Natural killer cell (primary cell): ENCODE data around the gene PKNOX1. TPM values are rescaled to one million over a fixed set of nuclear protein-coding genes. Genes with fewer than 3 reads are reported as not detected.
"Not testable (repeated sequence)": the region's sequence is repeated elsewhere in the genome, so short reads cannot be mapped to it uniquely, and the experiment has no call there.

Experiments used
- ATAC-seq, 3 donors: fragments of 150-1000 bp in 2 of 3; fragments of 200-7000 bp in 1 of 3; cut with Tn5 transposase; 1 replicate in 1 of 3; 2 replicates in 2 of 3; pipeline ENCODE4 v1.10.0; 2021; ENCODE audit warnings: mild to moderate bottlenecking in 2 of 3, moderate library complexity in 2 of 3
- DNase-seq, 2 donors: peaks; one replicate each; pipeline versions ENCODE4 v3.0.0 to v3.0.0-alpha.2; 2013 to 2021; ENCODE audit warnings: mixed read lengths in 1 of 2
- H3K27ac ChIP-seq: one replicate; pipeline ENCODE4 v1.5.1; 2013; ENCODE audit warnings: mild to moderate bottlenecking, low read length
- H3K27me3 ChIP-seq: one replicate; pipeline ENCODE4 v1.6.1; 2013; ENCODE audit warnings: low read length; ENCODE audit not compliant: control insufficient read depth, insufficient read depth
- H3K36me3 ChIP-seq: one replicate; pipeline ENCODE4 v1.6.1; 2013; ENCODE audit warnings: low read length; ENCODE audit not compliant: control insufficient read depth, insufficient read depth
- H3K4me1 ChIP-seq: one replicate; pipeline ENCODE4 v1.6.1; 2013; ENCODE audit warnings: low read length; ENCODE audit not compliant: control insufficient read depth, insufficient read depth
- H3K4me3 ChIP-seq: one replicate; pipeline ENCODE4 v1.5.1; 2013; ENCODE audit warnings: low read length
- H3K9me3 ChIP-seq: one replicate; pipeline ENCODE4 v1.6.1; 2013; ENCODE audit warnings: low read length; ENCODE audit not compliant: control insufficient read depth, insufficient read depth
- H3K27ac Mint-ChIP-seq, 2 donors: one replicate each; pipeline ENCODE4 v1.8.0; 2022; ENCODE audit warnings: mild to moderate bottlenecking in 2 of 2, mixed read lengths in 2 of 2, moderate library complexity in 1 of 2
- H3K27me3 Mint-ChIP-seq, 2 donors: one replicate each; pipeline ENCODE4 v1.8.0; 2022; ENCODE audit warnings: low read depth in 2 of 2, mixed read lengths in 2 of 2
- H3K36me3 Mint-ChIP-seq: one replicate; pipeline ENCODE4 v1.8.0; 2022; ENCODE audit warnings: mixed read lengths
- H3K4me1 Mint-ChIP-seq, 2 donors: one replicate each; pipeline ENCODE4 v1.8.0; 2022; ENCODE audit warnings: mixed read lengths in 2 of 2
- H3K4me3 Mint-ChIP-seq: one replicate; pipeline ENCODE4 v1.8.0; 2022; ENCODE audit warnings: mild to moderate bottlenecking, moderate library complexity, mixed read lengths
- H3K9me3 Mint-ChIP-seq, 2 donors: one replicate each; pipeline ENCODE4 v1.8.0; 2022; ENCODE audit warnings: mixed read lengths in 2 of 2
- WGBS: methylation state at CpG from one replicate; pipeline ENCODE4 v1.1.7; 2013; ENCODE audit warnings: missing lambda C conversion rate; ENCODE audit not compliant: insufficient coverage; 5-methylcytosine and 5-hydroxymethylcytosine counted together
- intact Hi-C: fragments of 100-400 bp; cut with micrococcal nuclease; formaldehyde crosslinking; loops from one replicate; pipeline ENCODE4 v1.14.2; 2022
- total RNA-seq, 4 donors: library from RNA; stranded (reverse); fragments of 120-200 nt in 1 of 4; gene quantifications; one replicate each; pipeline versions ENCODE4 v1.2.3 to v1.2.4, GENCODE V29; 2013 to 2022

PKNOX1 gene
- total RNA-seq, 3 donors from 2014 or later (not counting 1 experiment from before 2014, with no cell fraction given): 19.1 to 25.5 (median 21.5) TPM

GRCh38 chr21:43042169-43042568 is 67.8 kb downstream of the PKNOX1 start:
- WGBS: 92% methylated on average over 3 of the region's 5 CpGs
- H3K36me3 Mint-ChIP-seq, H3K27me3 Mint-ChIP-seq, H3K36me3 ChIP-seq, H3K9me3 ChIP-seq, H3K4me3 ChIP-seq, intact Hi-C loops, H3K9me3 Mint-ChIP-seq, H3K4me1 Mint-ChIP-seq, H3K27me3 ChIP-seq, DNase-seq, H3K27ac Mint-ChIP-seq, H3K4me1 ChIP-seq, ATAC-seq, H3K27ac ChIP-seq, H3K4me3 Mint-ChIP-seq: not testable (repeated sequence)

- H3K27ac ChIP-seq, intact Hi-C loops, H3K36me3 Mint-ChIP-seq, H3K27ac Mint-ChIP-seq, H3K4me3 ChIP-seq, H3K36me3 ChIP-seq, H3K27me3 Mint-ChIP-seq, DNase-seq, H3K9me3 ChIP-seq, H3K4me1 ChIP-seq, H3K4me1 Mint-ChIP-seq, ATAC-seq, H3K27me3 ChIP-seq, H3K9me3 Mint-ChIP-seq, H3K4me3 Mint-ChIP-seq: not testable (repeated sequence)
- 96% methylated on average over 7 of the region's 14 CpGs for WGBS
These were observed 68.9 kb downstream of the PKNOX1 start for GRCh38 chr21:43043291-43043690.

DNA sequence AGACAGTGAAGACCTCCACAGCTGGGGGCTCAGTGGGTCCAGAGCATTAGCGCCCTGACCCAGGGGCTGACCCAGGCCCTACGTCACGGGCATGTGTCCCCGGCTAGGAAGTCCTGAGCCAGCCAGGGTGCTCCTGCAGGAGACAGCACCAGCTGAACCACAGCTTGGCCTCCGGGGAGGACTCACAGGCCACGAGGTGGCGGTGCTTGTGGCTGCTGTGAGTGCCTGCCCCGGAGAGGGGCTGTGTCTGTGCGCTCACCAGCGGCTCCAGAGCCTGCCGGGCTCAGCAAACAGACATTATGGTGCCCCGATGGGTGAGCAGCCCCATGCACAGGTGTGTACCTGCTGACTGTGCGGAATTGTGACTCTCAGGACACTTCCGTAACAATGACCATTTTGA is 70.2 kb downstream of the PKNOX1 start:
- H3K27ac Mint-ChIP-seq, H3K4me1 ChIP-seq, H3K36me3 Mint-ChIP-seq, H3K27me3 Mint-ChIP-seq, H3K9me3 ChIP-seq, intact Hi-C loops, H3K36me3 ChIP-seq, H3K4me3 Mint-ChIP-seq, H3K9me3 Mint-ChIP-seq, H3K4me3 ChIP-seq, H3K4me1 Mint-ChIP-seq, H3K27me3 ChIP-seq, DNase-seq, H3K27ac ChIP-seq: not testable (repeated sequence)
- WGBS: 53% methylated on average over 8 of the region's 14 CpGs
- ATAC-seq: peak; percentile 17 to 42 (median 26)

GRCh38 chr21:43045165-43045875 is 71.0 kb downstream of the PKNOX1 start:
- Mint-ChIP-seq H3K4me3 (peak overlapping the region; percentile 65), H3K27ac (peak overlapping the region; percentile 74 to 86)
- DNase-seq, intact Hi-C loops, H3K9me3 ChIP-seq, H3K9me3 Mint-ChIP-seq, H3K4me1 Mint-ChIP-seq, H3K4me1 ChIP-seq, H3K36me3 Mint-ChIP-seq, H3K27me3 Mint-ChIP-seq, H3K36me3 ChIP-seq, H3K27ac ChIP-seq, H3K4me3 ChIP-seq, H3K27me3 ChIP-seq: not testable (repeated sequence)
- ATAC-seq: peak; percentile 35 to 55 (median 54)
- WGBS: 18% methylated on average over 5 of the region's 17 CpGs

DNA sequence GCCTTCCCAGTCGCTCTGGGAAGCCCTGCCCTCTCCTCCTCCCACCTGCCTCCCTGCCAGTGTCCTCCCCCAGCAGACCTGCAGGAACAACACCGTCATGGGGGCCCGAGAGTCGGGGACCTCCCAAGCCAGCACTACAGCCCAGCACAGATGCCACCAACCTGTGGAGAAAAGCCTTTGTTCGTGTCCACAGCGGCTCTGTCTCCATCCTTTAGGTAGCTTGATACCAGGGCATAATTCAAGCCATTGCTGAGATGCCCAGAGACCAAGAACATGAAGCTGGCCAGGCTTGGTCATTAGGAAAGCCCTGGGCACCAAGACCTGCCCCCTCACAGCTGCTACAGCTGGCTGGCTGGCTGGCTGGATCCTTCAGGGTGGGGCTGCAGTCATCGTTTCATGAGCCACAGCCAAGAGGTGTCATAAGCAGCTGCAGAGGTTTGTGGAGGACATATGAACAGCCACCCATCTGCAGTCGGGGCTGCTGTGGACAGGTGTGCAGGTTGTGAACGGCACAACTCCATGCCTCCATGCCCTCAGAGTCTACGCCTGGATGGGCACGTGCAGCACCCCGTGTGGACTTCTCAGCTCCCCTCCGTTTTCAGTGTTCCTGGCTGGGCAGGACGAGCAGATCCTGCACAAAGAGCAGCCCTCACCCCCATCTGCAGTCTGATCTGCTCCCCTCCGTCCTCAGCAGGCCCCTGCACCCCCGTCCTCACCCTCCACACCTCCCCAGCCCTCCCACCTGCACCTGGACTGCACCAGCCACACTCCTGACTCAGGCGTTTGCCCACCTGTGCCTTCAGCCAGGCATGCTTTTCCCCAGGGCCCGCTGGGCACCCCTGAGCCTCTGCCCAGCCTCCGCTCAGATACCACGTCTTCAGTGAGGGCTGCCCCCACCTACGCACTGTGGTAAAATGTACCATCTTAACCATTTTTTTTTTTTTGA is 71.8 kb downstream of the PKNOX1 start:
- H3K4me3 ChIP-seq, H3K27ac ChIP-seq, H3K9me3 Mint-ChIP-seq, DNase-seq, H3K27me3 ChIP-seq, H3K4me1 ChIP-seq, H3K36me3 ChIP-seq, intact Hi-C loops, H3K9me3 ChIP-seq, H3K27me3 Mint-ChIP-seq, H3K27ac Mint-ChIP-seq, H3K4me1 Mint-ChIP-seq, H3K36me3 Mint-ChIP-seq: not testable (repeated sequence)
- peak in 2 of 3 donors; percentile 52 to 65 for ATAC-seq
- H3K4me3 Mint-ChIP-seq: peak overlapping the region; percentile 37
- WGBS: 46% methylated on average over 15 of the region's 21 CpGs

GRCh38 chr21:43053112-43053511 is 78.8 kb downstream of the PKNOX1 start:
- H3K27me3 ChIP-seq, H3K27ac Mint-ChIP-seq, H3K4me1 ChIP-seq, ATAC-seq, H3K27me3 Mint-ChIP-seq, H3K4me3 Mint-ChIP-seq, H3K36me3 ChIP-seq, H3K27ac ChIP-seq, DNase-seq, H3K4me1 Mint-ChIP-seq, intact Hi-C loops, H3K36me3 Mint-ChIP-seq, H3K4me3 ChIP-seq, H3K9me3 Mint-ChIP-seq, H3K9me3 ChIP-seq: not testable (repeated sequence)
- WGBS: no CpG with 5 or more reads among the region's 13 CpGs

- H3K4me1 Mint-ChIP-seq, DNase-seq, H3K27ac Mint-ChIP-seq, H3K27me3 ChIP-seq, H3K4me3 Mint-ChIP-seq, intact Hi-C loops, H3K36me3 Mint-ChIP-seq, H3K9me3 ChIP-seq, H3K27me3 Mint-ChIP-seq, H3K36me3 ChIP-seq, H3K27ac ChIP-seq, ATAC-seq, H3K4me1 ChIP-seq, H3K4me3 ChIP-seq, H3K9me3 Mint-ChIP-seq: not testable (repeated sequence)
- no CpG with 5 or more reads among the region's 28 CpGs for WGBS
These were observed 88.7 kb downstream of the PKNOX1 start for GRCh38 chr21:43062955-43063664.
